ENCODE measurements around the gene KRTAP12-4. TPM values are rescaled to one million over a fixed set of nuclear protein-coding genes. Genes with fewer than 3 reads are reported as not detected.
"Not testable (repeated sequence)": the region's sequence is repeated elsewhere in the genome, so short reads cannot be mapped to it uniquely, and the experiment has no call there.

KRTAP12-4 gene
- total and polyA plus RNA-seq, 2 experiments from 2014 or later, result not detected

- H3K27ac ChIP-seq, result no peak overlapping the region
- H3K4me3 ChIP-seq, result no peak overlapping the region
- no peaks in the 10 kb centered on the region for H3K36me3 ChIP-seq (ENCODE audit: low read depth)
- in situ Hi-C loops (cut with MboI), result no loop called here
- no peaks in the 10 kb centered on the region for H3K4me1 ChIP-seq (ENCODE audit: insufficient read depth)
- H3K27me3 ChIP-seq (replicated peaks; ENCODE audit: insufficient read depth), result peaks cover 4% of the 10 kb centered on the region; the same call in 1 of the 2 replicates
- H3K4me2 ChIP-seq (ENCODE audit: unreplicated experiment), result no peak overlapping the region
- WGBS, 2 experiments (ENCODE audit: low coverage in 1 of 2, low lambda C conversion rate in 2 of 2, missing lambda C conversion rate in 2 of 2), result 5 to 6% methylated on average over 8 of the region's 8 CpGs
- H3K79me2 ChIP-seq (ENCODE audit: insufficient read depth), result no peaks in the 10 kb centered on the region
- H3F3A ChIP-seq (ENCODE audit: insufficient read depth), result no peaks in the 10 kb centered on the region
- no peak overlapping the region for H2AFZ ChIP-seq
- no peak for DNase-seq
- H3K9me2 ChIP-seq (ENCODE audit: insufficient read depth), result no peaks in the 10 kb centered on the region
- no peak for TF ChIP-seq EZH2phosphoT487 (IDR thresholded peaks at IDR 0.05; ENCODE audit: insufficient read depth, low read depth)
- no peak for TF ChIP-seq EZH2 (IDR thresholded peaks at IDR 0.05; ENCODE audit: insufficient read depth, poor library complexity, severe bottlenecking)
- H3K9me3 ChIP-seq (ENCODE audit: low read depth), result no peaks in the 10 kb centered on the region
- H3K9ac ChIP-seq, result no peak overlapping the region
- no peaks in the 10 kb centered on the region for H4K20me1 ChIP-seq (ENCODE audit: insufficient read depth)
Observed at GRCh38 chr21:44647222-44647552, 7.3 kb downstream of the KRTAP12-4 start.

- H3K9me2 ChIP-seq (ENCODE audit: insufficient read depth); H3K27ac ChIP-seq; H3K36me3 ChIP-seq (ENCODE audit: low read depth); H3K4me1 ChIP-seq (ENCODE audit: insufficient read depth); DNase-seq; H4K20me1 ChIP-seq (ENCODE audit: insufficient read depth); H3K9ac ChIP-seq; H2AFZ ChIP-seq; H3F3A ChIP-seq (ENCODE audit: insufficient read depth); H3K4me2 ChIP-seq (ENCODE audit: unreplicated experiment); H3K4me3 ChIP-seq; H3K27me3 ChIP-seq (replicated peaks; ENCODE audit: insufficient read depth); in situ Hi-C loops (cut with MboI); H3K9me3 ChIP-seq (ENCODE audit: low read depth); H3K79me2 ChIP-seq (ENCODE audit: insufficient read depth): not testable (repeated sequence)
- 28 to 31% methylated on average over 13 to 18 of the region's 21 CpGs for WGBS, 2 experiments (ENCODE audit: low coverage in 1 of 2, low lambda C conversion rate in 2 of 2, missing lambda C conversion rate in 2 of 2)
Observed at GRCh38 chr21:44646366-44647221, 7.9 kb downstream of the KRTAP12-4 start, which contains the start of gene KRTAP10-11. Gene KRTAP10-11, plus strand, starts transcription at chr21:44646414. Its CDS starts 45 bp downstream, at chr21:44646459.

GRCh38 chr21:44644878-44645277 is 9.6 kb downstream of the KRTAP12-4 start:
- Histone ChIP-seq H3K4me2 (ENCODE audit: unreplicated experiment) (no peak overlapping the region), H3K9me2 (ENCODE audit: insufficient read depth) (no peaks in the 10 kb centered on the region), H2AFZ (no peak overlapping the region), H3K4me1 (ENCODE audit: insufficient read depth) (no peaks in the 10 kb centered on the region), H3K79me2 (ENCODE audit: insufficient read depth) (no peaks in the 10 kb centered on the region), H3K9me3 (ENCODE audit: low read depth) (no peaks in the 10 kb centered on the region), H3K4me3 (no peak overlapping the region), H4K20me1 (ENCODE audit: insufficient read depth) (no peaks in the 10 kb centered on the region), H3K27me3 (replicated peaks; ENCODE audit: insufficient read depth) (peaks cover 4% of the 10 kb centered on the region; the same call in 1 of the 2 replicates), H3F3A (ENCODE audit: insufficient read depth) (no peaks in the 10 kb centered on the region), H3K9ac (no peak overlapping the region), H3K36me3 (ENCODE audit: low read depth) (no peaks in the 10 kb centered on the region), H3K27ac (no peak overlapping the region)
- no peak for DNase-seq
- TF ChIP-seq EZH2phosphoT487 (IDR thresholded peaks at IDR 0.05; ENCODE audit: insufficient read depth, low read depth), result no peak
- no peak for TF ChIP-seq EZH2 (IDR thresholded peaks at IDR 0.05; ENCODE audit: insufficient read depth, poor library complexity, severe bottlenecking)
- WGBS, 2 experiments (ENCODE audit: low coverage in 1 of 2, low lambda C conversion rate in 2 of 2, missing lambda C conversion rate in 2 of 2), result 5 to 11% methylated on average over 2 of the region's 2 CpGs
- in situ Hi-C loops (cut with MboI), result no loop called here

GRCh38 chr21:44643741-44644310 is 10.6 kb downstream of the KRTAP12-4 start:
- Histone ChIP-seq H3K9me2 (ENCODE audit: insufficient read depth) (no peaks in the 10 kb centered on the region), H3K27ac (no peak overlapping the region), H3K79me2 (ENCODE audit: insufficient read depth) (no peaks in the 10 kb centered on the region), H3K4me1 (ENCODE audit: insufficient read depth) (no peaks in the 10 kb centered on the region), H3K9ac (no peak overlapping the region), H3K36me3 (ENCODE audit: low read depth) (no peaks in the 10 kb centered on the region), H3K4me3 (no peak overlapping the region), H4K20me1 (ENCODE audit: insufficient read depth) (no peaks in the 10 kb centered on the region), H3K27me3 (replicated peaks; ENCODE audit: insufficient read depth) (peaks cover 4% of the 10 kb centered on the region; the same call in 1 of the 2 replicates), H3K9me3 (ENCODE audit: low read depth) (no peaks in the 10 kb centered on the region), H3K4me2 (ENCODE audit: unreplicated experiment) (no peak overlapping the region), H2AFZ (no peak overlapping the region), H3F3A (ENCODE audit: insufficient read depth) (no peaks in the 10 kb centered on the region)
- TF ChIP-seq EZH2phosphoT487 (IDR thresholded peaks at IDR 0.05; ENCODE audit: insufficient read depth, low read depth), result no peak
- no peak for TF ChIP-seq EZH2 (IDR thresholded peaks at IDR 0.05; ENCODE audit: insufficient read depth, poor library complexity, severe bottlenecking)
- in situ Hi-C loops (cut with MboI), result no loop called here
- no peak for DNase-seq
- 36 to 38% methylated on average over 14 of the region's 14 CpGs for WGBS, 2 experiments (ENCODE audit: low coverage in 1 of 2, low lambda C conversion rate in 2 of 2, missing lambda C conversion rate in 2 of 2)
